SU-DHL-6 (cell line): Measurements from ENCODE around the gene NUB1.

ENCODE experiments used
- H2AFZ ChIP-seq: fragments of 200-600 bp; sonication (generic); 2 replicates; pipeline ENCODE4 v1.6.1; 2014; ENCODE audit warnings: low read depth, mild to moderate bottlenecking, moderate library complexity, mixed read lengths, antibody characterized with exemption, low read length; ENCODE audit not compliant: severe bottlenecking
- H3F3A ChIP-seq: fragments of 200-600 bp; shearing (Covaris generic); 2 replicates; pipeline ENCODE4 v1.6.0; 2016; ENCODE audit warnings: antibody characterized with exemption, mild to moderate bottlenecking; ENCODE audit not compliant: insufficient read depth
- H3K27ac ChIP-seq: fragments of 200-600 bp; sonication (generic); 2 replicates; pipeline ENCODE4 v1.5.1; 2016; ENCODE audit warnings: low read depth, mild to moderate bottlenecking, low read length, moderate library complexity, mixed read lengths
- H3K27me3 ChIP-seq: fragments of 200-600 bp; sonication (generic), shearing (Covaris generic); 2 replicates; pipeline ENCODE4 v1.6.0; 2014; ENCODE audit warnings: mild to moderate bottlenecking, low read length
- H3K36me3 ChIP-seq: fragments of 200-600 bp; sonication (generic); 2 replicates; pipeline ENCODE4 v1.6.1; 2014; ENCODE audit warnings: mild to moderate bottlenecking, low read length, mixed read lengths
- H3K4me2 ChIP-seq: fragments of 300-600, 200-600 bp; shearing (Covaris generic), sonication (generic); 2 replicates; pipeline ENCODE4 v1.6.0; 2014; ENCODE audit warnings: low read length, low read depth, mild to moderate bottlenecking; ENCODE audit not compliant: poor library complexity, severe bottlenecking
- H3K4me3 ChIP-seq: fragments of 200-600 bp; sonication (generic); 2 replicates; pipeline ENCODE4 v1.5.1; 2014; ENCODE audit warnings: antibody characterized with exemption, low read length, mild to moderate bottlenecking, mixed read lengths; ENCODE audit not compliant: insufficient read depth, poor library complexity, severe bottlenecking
- H3K79me2 ChIP-seq: fragments of 200-600 bp; sonication (generic); 2 replicates; pipeline ENCODE4 v1.6.1; 2014; ENCODE audit warnings: mild to moderate bottlenecking, low read length, moderate library complexity; ENCODE audit not compliant: insufficient read depth
- H3K9ac ChIP-seq: fragments of 200-600 bp; sonication (generic); 2 replicates; pipeline ENCODE4 v1.7.0; 2014; ENCODE audit warnings: mild to moderate bottlenecking, low read length
- H3K9me2 ChIP-seq: fragments of 200-600 bp; sonication (generic); replicated peaks from 2 replicates; pipeline ENCODE4 v1.6.1; 2014; ENCODE audit warnings: low read length; ENCODE audit not compliant: insufficient read depth
- H3K9me3 ChIP-seq: fragments of 200-600 bp; sonication (generic); 2 replicates; pipeline ENCODE4 v1.6.1; 2014; ENCODE audit warnings: low read length, mixed read lengths; ENCODE audit not compliant: insufficient read depth
- H4K20me1 ChIP-seq: fragments of 200-600 bp; sonication (generic); 2 replicates; pipeline ENCODE4 v1.6.1; 2014; ENCODE audit warnings: low read depth, mild to moderate bottlenecking, antibody characterized with exemption, low read length, moderate library complexity, mixed read lengths
- EZH2phosphoT487 ChIP-seq: fragments of 200-600 bp; sonication (generic), shearing (Covaris generic); conservative IDR thresholded peaks from 2 replicates; pipeline ENCODE4 v1.6.1; 2018; ENCODE audit warnings: mild to moderate bottlenecking, antibody characterized with exemption, low read length, moderate library complexity, mixed read lengths
- TF ChIP-seq, protein P1 (sequence below): fragments of 200-600 bp; sonication (generic); IDR thresholded peaks from one replicate; pipeline ENCODE4 v1.5.1; 2017; ENCODE audit warnings: antibody characterized with exemption, mild to moderate bottlenecking, low read length, moderate library complexity; ENCODE audit not compliant: insufficient read depth, poor library complexity, severe bottlenecking

The NUB1 gene

DNA sequence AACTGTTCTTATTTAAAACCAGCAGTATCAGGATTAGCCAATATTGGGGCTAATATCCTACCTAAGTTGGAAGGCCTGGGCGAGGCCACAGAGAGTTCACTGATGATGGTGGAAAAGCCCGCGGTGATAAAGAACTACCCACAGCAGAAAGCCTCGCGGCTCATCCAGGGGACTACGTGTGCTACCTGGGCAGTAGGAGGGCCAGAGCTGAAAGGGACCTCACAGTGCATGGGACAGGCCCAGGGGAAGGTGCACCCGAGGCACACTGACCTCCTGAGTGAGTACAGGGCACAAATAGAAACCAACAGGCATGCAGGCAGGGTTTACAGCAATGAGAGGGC lies 66.9 kb downstream of the NUB1 start:
- no peak for TF ChIP-seq EZH2phosphoT487
- TF ChIP-seq, protein P1, sequence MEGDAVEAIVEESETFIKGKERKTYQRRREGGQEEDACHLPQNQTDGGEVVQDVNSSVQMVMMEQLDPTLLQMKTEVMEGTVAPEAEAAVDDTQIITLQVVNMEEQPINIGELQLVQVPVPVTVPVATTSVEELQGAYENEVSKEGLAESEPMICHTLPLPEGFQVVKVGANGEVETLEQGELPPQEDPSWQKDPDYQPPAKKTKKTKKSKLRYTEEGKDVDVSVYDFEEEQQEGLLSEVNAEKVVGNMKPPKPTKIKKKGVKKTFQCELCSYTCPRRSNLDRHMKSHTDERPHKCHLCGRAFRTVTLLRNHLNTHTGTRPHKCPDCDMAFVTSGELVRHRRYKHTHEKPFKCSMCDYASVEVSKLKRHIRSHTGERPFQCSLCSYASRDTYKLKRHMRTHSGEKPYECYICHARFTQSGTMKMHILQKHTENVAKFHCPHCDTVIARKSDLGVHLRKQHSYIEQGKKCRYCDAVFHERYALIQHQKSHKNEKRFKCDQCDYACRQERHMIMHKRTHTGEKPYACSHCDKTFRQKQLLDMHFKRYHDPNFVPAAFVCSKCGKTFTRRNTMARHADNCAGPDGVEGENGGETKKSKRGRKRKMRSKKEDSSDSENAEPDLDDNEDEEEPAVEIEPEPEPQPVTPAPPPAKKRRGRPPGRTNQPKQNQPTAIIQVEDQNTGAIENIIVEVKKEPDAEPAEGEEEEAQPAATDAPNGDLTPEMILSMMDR, result no peak
- Histone ChIP-seq H3K36me3 (no peaks in the 10 kb centered on the region), H3K4me2 (no peak overlapping the region), H3K27me3 (no peaks in the 10 kb centered on the region), H3K27ac (no peak overlapping the region), H2AFZ (no peak overlapping the region), H3K9me3 (no peaks in the 10 kb centered on the region), H3F3A (no peaks in the 10 kb centered on the region), H4K20me1 (no peaks in the 10 kb centered on the region), H3K4me3 (no peak overlapping the region), H3K9me2 (no peaks in the 10 kb centered on the region), H3K79me2 (no peaks in the 10 kb centered on the region), H3K9ac (no peak overlapping the region)

DNA sequence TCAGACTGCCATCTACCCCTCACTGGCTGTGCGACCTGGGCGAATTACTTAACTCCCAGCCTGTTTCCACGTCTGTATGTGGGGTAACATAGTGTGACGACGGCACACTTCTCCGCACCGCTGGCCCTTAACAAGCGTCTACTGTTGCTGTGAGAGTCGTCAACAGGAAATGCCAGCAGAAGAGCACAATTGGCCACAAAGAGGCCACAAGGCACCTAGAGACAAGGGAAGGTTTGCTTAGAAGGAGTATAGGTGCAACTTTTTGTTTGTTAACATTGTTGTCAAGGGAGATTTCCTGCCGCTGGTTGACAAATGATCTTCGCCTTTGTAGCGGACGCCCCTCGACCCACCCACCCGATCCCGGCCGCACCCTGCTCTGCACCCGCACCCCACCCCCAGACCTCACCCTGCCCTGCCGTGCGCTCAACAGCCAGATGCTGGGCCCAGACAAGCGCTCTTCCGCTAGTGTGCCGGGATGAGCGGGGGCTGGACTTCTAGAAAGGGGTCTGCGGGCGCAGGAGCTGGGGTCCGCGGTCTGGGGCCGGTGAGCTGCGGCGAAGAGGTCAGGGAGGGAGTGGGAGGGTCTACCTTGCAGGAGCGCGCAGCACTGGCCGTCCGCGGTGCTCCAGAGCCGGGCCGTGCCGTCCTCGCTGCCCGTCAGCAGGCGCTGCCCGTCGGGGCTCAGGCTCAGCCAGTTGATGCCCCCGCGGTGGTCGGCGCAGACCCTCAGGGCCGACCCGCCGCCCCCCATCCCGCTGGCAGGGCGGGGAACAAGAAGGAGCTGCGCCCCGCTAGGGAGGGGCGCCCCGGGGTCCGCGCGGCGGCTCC lies 67.4 kb downstream of the NUB1 start:
- Histone ChIP-seq H3K4me2 (no peak overlapping the region), H4K20me1 (no peaks in the 10 kb centered on the region), H3K79me2 (no peaks in the 10 kb centered on the region), H3K36me3 (no peaks in the 10 kb centered on the region), H3K27ac (no peak overlapping the region), H3F3A (no peaks in the 10 kb centered on the region), H3K27me3 (no peaks in the 10 kb centered on the region), H3K9me3 (no peaks in the 10 kb centered on the region), H3K9me2 (no peaks in the 10 kb centered on the region), H3K4me3 (no peak overlapping the region), H2AFZ (no peak overlapping the region), H3K9ac (no peak overlapping the region)
- TF ChIP-seq, protein P1, result no peak
- no peak for TF ChIP-seq EZH2phosphoT487

DNA sequence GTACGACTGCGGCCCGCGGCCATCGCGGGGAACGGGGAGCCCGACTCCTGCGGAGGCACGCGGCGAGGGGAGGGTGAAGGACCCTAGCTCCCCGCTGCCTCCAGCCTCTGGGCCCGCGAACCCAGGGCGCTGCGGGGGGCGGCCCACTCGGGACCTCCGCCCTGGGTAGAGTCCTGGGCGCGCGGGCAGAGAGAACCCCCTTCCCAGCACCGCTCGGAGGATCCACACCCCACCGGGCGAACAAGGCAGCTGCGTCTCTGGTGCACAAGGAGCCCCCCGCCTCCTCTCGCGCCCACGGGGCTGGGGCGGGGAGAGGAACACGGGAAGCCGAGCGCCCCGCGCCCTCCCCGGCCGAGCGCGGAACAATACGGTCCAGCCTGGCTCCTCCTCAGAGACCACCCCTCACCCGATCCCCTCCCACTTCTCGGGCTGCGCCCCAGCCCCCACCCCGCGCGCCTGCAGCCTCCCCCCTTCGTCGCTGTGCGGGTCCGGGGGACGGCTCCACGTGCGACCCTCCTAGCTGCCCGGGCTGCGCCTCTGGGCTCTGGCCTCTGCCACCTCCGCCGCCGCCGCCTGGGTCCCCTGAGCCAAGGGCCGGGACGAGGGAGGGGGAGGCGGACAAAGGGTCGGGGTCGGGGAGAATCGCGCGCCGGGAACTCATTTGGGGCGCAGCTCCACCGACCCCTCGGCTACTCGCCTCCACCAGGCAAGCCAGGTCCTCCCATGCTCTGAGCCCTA lies 68.2 kb downstream of the NUB1 start, which contains the start of gene WDR86:
Gene WDR86, minus strand, starts transcription at position 372 of the 738 bp plus-strand sequence. CDS start 449 bp downstream, outside the sequence.
- no peak within 1 kb of the TSS for H3K9ac ChIP-seq
- no peak within 1 kb of the TSS for H3K4me3 ChIP-seq
- no peaks in the 10 kb centered on the region for H3F3A ChIP-seq
- no peak within 1 kb of the TSS for H3K27ac ChIP-seq
- H3K9me2 ChIP-seq, result no peaks in the 10 kb centered on the region
- H3K4me2 ChIP-seq, result no peak within 1 kb of the TSS
- H2AFZ ChIP-seq, result no peak within 1 kb of the TSS
- no peaks in the 10 kb centered on the region for H3K27me3 ChIP-seq
- H3K79me2 ChIP-seq, result no peaks in the 10 kb centered on the region
- no peaks in the 10 kb centered on the region for H3K9me3 ChIP-seq
- H4K20me1 ChIP-seq, result no peaks in the 10 kb centered on the region
- no peaks in the 10 kb centered on the region for H3K36me3 ChIP-seq
- no peak for TF ChIP-seq EZH2phosphoT487
- TF ChIP-seq, protein P1, result no peak
